HG02852 (cell line): Measurements from ENCODE around the gene HNRNPH1.

Source experiments
- ATAC-seq: cut with Tn5 transposase; IDR thresholded peaks from one replicate; pipeline ENCODE4 v1.9.1; 2021; ENCODE audit warnings: mild to moderate bottlenecking, moderate library complexity; ENCODE audit not compliant: unreplicated experiment

Gene HNRNPH1

GRCh38 chr5:179623906-179624741 is 653 bp upstream of the HNRNPH1 start:
- peak; percentile 13 for ATAC-seq

GRCh38 chr5:179621551-179622214 is 1.8 kb downstream of the HNRNPH1 start:
- no peak for ATAC-seq

GRCh38 chr5:179620703-179621350 is 2.6 kb downstream of the HNRNPH1 start:
- ATAC-seq = no peak

GRCh38 chr5:179620293-179620692 is 3.2 kb downstream of the HNRNPH1 start:
- ATAC-seq = no peak

GRCh38 chr5:179619776-179620175 is 3.7 kb downstream of the HNRNPH1 start:
- no peak for ATAC-seq

GRCh38 chr5:179618923-179619554 is 4.4 kb downstream of the HNRNPH1 start:
- no peak for ATAC-seq

GRCh38 chr5:179617930-179618329 is 5.5 kb downstream of the HNRNPH1 start:
- no peak for ATAC-seq

GRCh38 chr5:179616002-179616594 is 7.4 kb downstream of the HNRNPH1 start:
- ATAC-seq = no peak

- ATAC-seq = no peak
Observed at GRCh38 chr5:179615203-179615602, 8.3 kb downstream of the HNRNPH1 start.

GRCh38 chr5:179614745-179615144 is 8.7 kb downstream of the HNRNPH1 start:
- no peak for ATAC-seq

- no peak for ATAC-seq
Observed at GRCh38 chr5:179613460-179614071, 9.9 kb downstream of the HNRNPH1 start.

- no peak for ATAC-seq
Observed at GRCh38 chr5:179612577-179613459, 10.7 kb downstream of the HNRNPH1 start.

- no peak for ATAC-seq
Observed at GRCh38 chr5:179610903-179611265, 12.6 kb downstream of the HNRNPH1 start.

- ATAC-seq = no peak
Observed at GRCh38 chr5:179610109-179610902, 13.2 kb downstream of the HNRNPH1 start.

- no peak for ATAC-seq
Observed at GRCh38 chr5:179609834-179610108, 13.7 kb downstream of the HNRNPH1 start.

GRCh38 chr5:179608131-179608581 is 15.3 kb downstream of the HNRNPH1 start:
- ATAC-seq = no peak

- ATAC-seq = no peak
Observed at GRCh38 chr5:179607160-179607931, 16.1 kb downstream of the HNRNPH1 start.

GRCh38 chr5:179606910-179607159 is 16.6 kb downstream of the HNRNPH1 start:
- no peak for ATAC-seq
